OCI-LY1 (cell line): ENCODE data around the gene MED31.

Source experiments
- CTCF ChIP-seq: fragments of 200-600 bp; sonication (generic), shearing (Covaris generic); IDR thresholded peaks from 2 replicates; pipeline ENCODE4 v1.5.1; 2017; ENCODE audit warnings: mild to moderate bottlenecking, antibody characterized with exemption, low read length, moderate library complexity, mixed read lengths
- EZH2 ChIP-seq: fragments of 200-600 bp; sonication (generic), shearing (Covaris generic); IDR thresholded peaks from 2 replicates; pipeline ENCODE4 v1.8.0; 2017; ENCODE audit warnings: borderline replicate concordance, mixed run types, mild to moderate bottlenecking, antibody characterized with exemption, low read length, moderate library complexity, mixed read lengths

- TF ChIP-seq CTCF (no peak), EZH2 (no peak)
Observed at GRCh38 chr17:6660101-6660500, 8.7 kb upstream of the MED31 start.
